DMS 273 treated with DMSO at 0.1 percent for 48 hours (cell line): ENCODE measurements around the gene CXXC1.
"Not testable (repeated sequence)": the region's sequence is repeated elsewhere in the genome, so short reads cannot be mapped to it uniquely, and the experiment has no call there.

ENCODE experiments used
- DNase-seq: peaks from one replicate; lab custom pipeline; 2025; lab: John Stamatoyannopoulos, UW

Gene CXXC1

DNA sequence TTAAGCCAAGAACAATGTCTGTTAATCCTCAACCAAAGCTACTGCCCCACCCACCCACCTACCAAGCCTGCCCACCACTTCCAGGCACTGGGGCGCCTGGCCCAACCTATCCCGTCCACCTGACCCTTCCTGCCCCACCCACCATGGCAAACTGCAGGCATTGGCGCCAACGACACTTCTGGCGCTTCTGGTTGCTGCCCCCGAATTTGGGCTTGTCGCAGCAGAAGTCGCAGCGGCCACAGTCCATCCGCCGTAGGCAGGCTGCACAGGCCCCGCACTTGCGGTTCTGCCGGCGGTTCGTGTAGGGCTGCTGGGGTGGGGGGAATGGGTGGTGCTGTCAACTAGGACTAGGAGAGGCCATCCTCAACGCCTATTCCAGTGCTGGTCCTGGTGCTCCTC is 13.4 kb downstream of the CXXC1 start:
- no peak for DNase-seq

DNA sequence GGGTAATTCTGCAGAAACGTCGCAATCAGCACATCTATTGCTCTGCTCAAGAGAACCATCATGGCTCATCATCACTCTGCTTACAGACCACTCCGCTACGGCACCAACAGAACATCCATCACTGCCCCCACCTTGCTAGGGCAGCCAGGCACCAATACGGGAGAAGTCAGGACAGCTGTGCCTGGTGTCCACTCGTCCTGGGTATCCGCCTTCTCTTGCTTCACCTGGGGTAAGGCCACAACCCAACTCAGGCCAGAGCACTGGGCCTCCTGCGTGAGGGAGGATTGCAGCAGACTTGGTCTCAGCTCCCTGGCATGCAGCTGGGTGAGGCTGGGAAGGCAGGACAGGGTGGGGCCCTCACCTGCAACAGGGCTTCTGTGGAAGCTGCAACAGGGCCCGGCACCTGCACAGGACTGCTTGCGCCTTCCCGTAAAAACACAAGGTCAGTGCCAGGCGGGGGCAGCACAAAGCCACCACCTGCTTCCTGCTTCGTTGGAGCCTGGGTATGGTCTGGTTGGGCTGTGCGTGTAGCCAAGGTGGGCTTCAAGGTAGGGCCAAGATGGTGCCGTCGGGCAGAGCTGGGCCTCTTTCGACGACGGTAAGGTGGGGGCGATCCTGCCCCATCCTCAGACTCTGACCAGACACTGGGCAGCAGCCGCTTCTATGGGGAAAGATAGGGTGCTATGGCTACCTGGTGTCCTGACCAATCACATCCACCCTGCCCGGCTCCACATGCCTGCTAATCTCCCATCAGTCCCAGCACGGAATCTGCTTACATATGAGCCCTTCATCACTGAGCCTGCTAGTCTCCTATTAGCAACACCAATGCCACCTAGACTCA is 14.1 kb downstream of the CXXC1 start:
- DNase-seq: no peak

DNA sequence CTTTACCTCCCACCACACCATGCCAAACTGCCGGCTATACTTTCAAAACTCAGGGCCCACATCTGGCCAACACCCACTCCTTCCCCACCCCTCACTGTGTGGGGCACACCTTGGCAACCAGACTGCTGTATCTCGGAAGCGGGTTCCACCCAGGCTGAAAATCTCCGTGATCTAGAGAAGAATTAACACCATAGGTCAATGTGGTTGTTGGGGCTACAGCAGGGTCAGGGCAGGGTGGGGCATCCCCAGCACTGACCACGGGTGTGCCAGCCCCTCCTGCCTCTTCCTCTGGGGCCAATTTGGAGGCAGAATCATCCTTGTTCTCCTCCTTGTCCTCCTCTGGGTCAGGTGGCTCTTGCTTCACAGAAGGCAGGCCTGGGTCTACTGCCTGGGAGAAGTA is 14.9 kb downstream of the CXXC1 start:
- no peak for DNase-seq

DNA sequence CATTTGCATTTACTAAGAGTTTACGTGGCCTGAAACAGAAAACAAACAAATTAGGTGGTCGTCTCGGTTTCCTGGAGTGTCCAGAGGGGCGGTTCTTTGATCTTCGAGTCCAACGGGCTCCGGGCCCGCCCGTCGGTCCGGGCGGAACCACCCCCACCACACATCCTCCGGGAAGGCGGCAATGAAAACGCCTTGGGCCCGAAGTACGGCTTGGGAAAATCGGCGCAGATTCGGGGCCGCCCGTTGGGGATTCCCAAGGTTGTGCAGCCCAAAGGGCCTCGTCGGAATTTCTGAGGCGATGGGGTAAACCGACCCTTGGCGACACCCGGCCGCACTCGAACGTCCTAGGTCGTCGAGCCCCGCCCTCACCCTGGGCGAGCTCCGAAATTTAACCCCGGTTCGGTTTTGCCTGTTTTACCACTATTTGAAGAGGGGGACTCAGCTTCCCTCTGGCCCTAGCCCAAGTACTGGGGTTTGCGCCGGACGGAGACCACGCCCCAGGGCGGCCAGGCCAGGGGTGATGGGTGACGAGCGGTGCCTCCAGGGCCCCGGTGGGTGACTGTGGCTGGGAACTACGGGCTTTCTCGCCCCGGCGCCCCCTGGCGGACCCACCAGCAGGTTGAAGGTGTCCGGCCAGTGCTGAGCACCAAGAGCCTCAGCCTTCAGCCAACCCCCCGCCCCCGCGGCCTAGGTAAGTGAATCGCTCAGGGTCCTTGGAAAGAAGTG is 19.3 kb downstream of the CXXC1 start:
- DNase-seq: no peak

DNA sequence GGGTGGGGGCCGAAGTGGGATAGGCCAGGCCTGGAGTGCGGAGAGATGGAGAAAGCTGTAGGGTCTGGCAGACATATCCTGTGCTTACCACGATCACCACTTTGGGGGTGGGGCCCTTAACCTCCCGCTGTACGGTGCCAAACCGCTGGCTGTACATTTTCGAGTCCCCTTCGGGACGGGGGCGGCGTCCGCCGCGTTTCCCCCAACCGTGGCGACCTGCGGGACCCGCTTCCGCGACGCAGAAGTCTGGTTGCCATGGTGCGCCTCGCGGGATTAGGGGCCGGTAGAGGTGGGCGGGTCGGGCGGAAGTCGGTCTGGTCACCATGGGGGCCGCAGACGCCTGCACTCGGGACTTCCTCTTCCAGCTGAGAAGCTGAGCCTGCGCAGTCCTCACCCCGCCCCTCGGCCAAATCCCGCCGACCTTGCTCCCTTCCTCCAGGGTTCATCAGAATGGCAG is 21.2 kb downstream of the CXXC1 start, which contains the start of gene CFAP53:
TSS of gene CFAP53 (minus strand) at position 248 of the 457 bp plus-strand sequence. CDS start at position 157, 91 bp downstream.
- DNase-seq: peak; percentile 71

DNA sequence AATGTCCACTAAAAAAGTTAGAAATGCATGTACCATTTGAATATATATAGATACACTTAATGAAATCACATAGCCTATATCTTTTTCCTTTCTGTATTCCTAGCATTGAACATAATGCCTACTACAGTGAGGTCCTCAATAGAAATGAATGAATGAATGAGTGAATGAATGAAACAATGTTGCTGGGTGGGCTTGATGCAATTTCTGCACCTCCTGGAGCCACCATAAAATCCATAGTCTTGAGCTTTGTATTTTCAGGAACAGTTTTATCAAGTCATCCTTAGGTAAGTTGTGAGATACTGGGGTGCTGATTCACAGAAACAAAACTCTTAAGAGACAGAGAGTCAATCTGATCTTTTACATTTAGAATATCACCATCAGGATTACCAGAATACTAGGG is 24.5 kb downstream of the CXXC1 start:
- DNase-seq: no peak

DNA sequence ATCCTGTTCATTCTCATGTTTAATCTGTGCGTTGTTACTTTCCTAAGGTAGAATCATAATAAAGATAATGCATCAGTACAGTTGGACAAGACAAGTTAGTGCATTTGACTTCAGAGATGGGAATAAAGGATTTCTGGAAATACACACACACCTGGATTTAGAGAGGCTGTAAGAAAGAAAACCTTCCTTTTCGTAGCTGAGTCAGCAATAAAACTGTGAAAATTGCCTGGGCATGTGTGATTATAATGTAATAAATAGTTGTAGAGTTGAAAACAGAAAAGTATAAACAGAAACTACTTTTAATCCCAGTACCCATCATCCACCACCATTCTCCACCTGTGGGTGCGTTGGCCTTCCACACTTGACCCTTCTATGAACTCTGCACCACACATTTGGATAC is 36.6 kb downstream of the CXXC1 start:
- no peak for DNase-seq

DNA sequence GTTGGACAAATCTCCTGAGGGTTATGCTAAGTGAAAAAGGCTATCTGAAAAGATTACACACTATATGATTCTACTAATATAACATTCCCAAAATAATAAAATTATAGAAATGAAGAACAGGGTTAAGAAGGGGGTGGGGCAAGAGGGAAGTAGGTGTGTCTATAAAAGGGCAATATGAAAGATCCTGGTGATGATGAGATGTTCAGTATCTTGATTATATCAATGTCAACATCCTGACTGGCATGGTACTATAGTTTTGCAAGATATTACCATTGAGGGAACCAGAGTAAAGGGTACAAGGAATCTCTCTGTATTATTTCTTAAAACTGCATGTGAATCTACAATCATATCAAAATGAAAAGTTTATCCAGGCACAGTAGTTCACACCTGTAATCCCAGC is 37.9 kb downstream of the CXXC1 start:
- no peak for DNase-seq

DNA sequence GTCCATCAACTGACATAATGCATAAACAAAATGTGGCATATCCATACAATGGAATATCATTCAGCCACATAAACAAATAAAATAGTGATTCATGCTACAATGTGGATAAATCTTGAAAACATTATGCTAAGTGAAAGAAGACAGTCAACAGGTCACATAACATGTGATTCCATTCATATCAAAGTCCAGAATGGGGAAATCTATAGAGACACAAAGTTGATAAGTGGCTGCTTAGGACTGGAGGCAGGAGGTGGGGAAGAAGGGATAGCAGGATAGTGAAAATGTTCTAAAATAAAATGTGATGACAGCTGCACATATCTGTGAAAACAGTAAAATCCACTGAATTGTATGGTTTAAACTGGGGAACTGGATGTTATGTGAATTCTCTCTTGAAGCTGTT is 39.9 kb downstream of the CXXC1 start:
- no peak for DNase-seq

DNA sequence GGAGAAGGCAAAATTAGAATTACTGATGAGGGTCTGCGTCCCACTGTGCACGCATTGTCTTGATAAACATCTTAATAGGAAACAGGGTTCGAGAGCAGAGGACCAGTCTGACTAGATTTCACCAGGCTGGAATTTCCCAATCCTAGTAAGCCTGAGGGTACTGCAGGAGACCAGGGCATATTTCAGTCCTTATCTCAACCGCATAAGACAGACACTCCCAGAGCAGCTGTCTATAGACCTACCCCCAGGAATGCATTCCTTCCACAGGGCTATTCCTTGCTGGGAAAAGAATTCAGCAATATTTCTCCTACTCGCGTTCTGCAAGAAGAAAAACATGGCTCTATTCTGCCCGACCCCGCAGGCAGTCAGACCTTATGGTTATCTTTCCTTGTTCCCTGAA is 45.7 kb downstream of the CXXC1 start:
- not testable (repeated sequence) for DNase-seq

DNA sequence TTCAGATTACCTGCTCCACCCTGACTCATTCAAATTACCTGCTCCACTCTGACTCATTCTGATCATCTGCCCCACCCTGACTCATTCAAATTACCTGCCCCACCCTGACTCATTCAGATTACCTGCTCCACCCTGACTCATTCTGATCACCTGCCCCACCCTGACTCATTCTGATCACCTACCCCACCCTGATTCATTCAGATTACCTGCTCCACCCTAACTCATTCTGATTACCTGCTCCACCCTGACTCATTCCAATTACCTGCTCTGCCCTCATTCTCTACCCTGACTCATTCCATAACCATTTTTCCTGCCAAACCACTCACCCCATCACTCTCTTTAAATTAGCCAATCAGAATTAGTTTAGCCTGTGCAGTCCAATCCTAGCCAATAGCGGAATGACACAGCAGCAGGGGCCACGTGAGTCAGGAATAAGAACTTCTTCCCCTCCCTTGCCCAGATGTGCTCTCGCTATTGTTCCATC is 47.4 kb downstream of the CXXC1 start:
- no peak for DNase-seq

DNA sequence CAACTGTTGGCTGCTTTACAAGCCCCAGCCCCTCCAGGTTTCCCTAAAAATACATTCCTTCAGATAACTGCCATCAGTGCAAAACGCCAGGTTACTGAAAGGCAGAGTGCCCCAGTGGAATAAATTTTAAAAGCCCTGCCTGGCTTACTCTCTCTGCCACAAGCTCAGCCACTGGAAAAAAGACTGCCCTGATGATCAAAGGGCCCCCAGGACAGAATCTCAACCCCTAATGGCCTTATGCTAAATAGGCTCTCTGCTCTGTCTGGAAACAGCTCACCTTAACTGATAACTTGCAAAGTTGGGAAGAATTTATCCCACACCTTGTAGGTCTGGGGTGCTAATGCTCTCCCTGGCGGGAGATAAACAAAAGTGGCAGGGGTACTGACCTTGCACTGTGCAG is 55.1 kb downstream of the CXXC1 start:
- no peak for DNase-seq
